GM18868 (cell line): Measurements from ENCODE around the gene ACOXL.

Source experiments
- ATAC-seq: cut with Tn5 transposase; IDR thresholded peaks from one replicate; pipeline ENCODE4 v1.9.1; 2021; ENCODE audit warnings: mild to moderate bottlenecking, moderate library complexity; ENCODE audit not compliant: unreplicated experiment

The ACOXL gene

DNA sequence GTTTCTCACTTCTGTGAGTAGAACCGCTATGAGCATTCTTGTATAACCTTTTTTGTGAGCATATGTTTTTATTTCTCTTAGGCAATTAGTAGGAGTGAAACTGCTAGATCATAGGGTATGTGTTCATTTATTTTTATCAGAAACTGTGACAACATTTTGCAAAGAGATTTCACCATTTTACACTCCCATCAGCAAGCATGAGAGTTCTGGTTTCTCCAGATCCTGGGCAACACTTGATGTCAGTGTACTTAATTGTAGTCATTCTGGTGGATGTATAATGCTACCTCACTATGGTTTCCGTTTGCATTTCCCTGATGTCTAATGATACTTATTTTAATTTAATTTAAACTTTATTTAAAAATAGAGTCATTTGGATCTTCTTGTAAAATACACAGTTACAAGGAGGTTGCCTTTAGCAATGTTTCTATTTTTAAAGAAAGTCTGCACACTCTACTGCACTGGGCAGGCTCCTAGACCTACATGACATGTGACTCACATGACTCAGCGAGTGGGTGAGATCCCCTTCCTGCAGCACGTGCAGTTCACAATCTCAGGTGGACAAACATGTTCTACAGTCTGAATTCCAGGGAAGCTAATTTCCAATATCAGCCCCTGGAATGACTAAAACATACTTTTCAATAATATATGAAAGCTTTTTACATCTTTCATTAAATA is 261.3 kb downstream of the ACOXL start:
- no peak for ATAC-seq

DNA sequence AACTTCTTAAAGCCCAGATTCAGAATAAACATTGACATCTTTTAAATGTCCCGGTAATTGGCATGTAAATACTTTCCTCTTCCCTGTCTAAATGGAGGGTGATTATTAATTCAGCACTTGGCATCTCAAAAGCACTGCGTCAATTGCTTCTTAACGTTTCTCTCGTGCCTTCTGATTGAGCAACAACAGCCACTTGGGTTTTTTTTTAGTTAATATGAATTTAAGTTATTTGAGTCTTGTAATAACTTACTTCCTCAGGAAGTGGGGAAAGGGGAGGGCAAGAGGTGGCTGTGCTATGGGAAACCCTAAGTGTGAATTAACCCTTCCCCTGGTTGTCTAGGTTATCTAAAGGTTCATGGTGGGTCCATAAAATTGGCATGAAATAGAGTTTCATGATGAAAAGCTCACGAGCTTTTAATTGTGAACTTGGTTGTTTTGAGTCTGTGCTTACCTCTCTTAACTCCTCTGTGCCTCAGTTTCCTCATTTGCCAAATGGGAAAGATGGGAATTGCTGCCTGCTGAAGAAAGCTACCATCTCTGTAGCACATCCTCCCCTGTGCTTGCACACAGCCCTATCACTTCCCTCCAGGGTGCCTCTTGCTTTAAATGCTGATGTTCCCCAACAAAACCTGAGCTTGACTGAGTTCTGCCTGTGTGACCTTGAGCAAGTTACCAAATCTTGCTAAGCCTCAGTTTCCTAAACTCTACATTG is 262.0 kb downstream of the ACOXL start:
- ATAC-seq: no peak

DNA sequence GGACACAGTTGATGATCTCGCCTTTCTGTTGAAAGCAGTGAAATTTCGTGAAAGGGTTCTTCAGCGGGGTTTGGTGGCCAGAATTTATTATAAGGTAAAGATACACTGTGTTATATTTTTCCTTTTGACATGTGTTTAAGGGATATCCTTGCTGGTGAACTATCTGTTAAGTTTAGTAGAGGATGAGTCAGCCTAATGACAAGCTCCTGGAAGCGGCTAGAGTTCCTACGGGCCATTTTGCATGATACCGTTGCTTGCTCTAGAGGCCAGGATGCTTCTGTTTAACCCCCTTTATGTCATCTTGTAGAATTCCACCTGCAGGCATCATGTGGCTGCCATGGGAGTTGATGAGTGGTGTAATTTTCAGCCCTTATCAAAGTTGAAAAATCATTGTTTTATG is 263.5 kb downstream of the ACOXL start:
- ATAC-seq: no peak

- ATAC-seq: no peak
Measured at GRCh38 chr2:110997331-110998045, 265.1 kb downstream of the ACOXL start.

GRCh38 chr2:110998311-110998710 is 265.9 kb downstream of the ACOXL start:
- ATAC-seq: no peak

- ATAC-seq: no peak
Measured at GRCh38 chr2:110999626-111000025, 267.3 kb downstream of the ACOXL start.

DNA sequence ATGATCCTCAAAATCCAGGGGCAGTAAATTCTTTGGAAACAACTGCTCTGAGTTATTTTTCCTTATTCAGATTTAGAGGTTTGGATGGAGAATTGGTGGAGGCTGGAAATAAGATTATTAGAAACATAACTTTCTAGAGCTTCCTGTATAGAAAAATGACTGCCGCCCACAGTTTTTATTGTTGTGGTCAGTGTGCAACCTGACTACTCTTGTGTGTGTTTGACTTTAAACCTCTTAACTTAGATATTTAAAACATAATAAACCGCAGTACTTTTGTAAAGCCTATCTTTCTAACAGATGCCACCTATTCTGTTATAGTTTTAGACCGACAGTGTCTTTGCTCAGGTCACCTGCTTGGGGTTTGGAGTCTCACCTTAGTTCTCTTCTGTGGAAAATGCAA is 272.9 kb downstream of the ACOXL start:
- ATAC-seq: no peak

- no peak for ATAC-seq
Measured at GRCh38 chr2:111005821-111006220, 273.4 kb downstream of the ACOXL start.

DNA sequence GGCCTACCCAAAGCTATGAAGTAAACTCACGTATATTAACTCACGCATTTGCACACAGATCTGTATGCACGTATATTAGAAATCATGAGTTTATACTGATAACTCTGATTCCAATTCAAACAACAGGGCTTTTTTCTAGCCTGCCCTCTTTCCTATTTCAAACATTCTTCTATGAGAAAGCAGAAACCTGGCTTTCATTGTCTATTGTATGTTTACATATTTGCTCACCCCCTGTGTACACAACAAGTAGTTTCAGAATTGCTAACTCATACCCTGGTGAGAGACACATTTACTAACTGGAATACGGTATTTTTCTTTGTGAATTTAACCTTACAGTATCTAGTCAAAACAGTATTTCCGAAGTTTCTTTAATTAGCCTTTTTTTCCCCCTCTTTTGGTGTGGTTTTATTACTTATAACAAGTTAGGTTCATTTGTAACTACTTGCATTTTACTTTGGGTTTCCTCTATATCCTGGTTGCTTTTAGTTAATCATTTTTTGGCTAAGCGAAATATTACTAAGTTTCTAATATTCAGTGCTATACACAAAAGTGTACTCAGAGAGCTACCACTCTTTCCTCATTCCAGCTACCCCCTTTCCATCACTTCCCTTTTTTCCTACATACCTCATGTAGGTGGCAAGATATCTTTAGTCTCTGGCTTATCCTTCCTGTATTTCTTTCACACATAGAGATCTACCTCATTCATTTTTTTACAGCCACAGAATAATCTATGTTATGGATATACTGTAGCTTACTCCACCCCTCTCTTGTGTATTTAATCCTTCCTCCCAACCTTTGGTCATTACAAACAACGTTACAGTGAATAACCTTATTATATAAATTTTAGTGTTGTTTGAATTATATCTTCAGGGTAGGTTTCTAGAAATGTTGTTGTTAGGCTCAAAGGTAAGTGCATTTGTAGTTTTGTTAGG is 275.6 kb downstream of the ACOXL start:
- ATAC-seq: no peak

DNA sequence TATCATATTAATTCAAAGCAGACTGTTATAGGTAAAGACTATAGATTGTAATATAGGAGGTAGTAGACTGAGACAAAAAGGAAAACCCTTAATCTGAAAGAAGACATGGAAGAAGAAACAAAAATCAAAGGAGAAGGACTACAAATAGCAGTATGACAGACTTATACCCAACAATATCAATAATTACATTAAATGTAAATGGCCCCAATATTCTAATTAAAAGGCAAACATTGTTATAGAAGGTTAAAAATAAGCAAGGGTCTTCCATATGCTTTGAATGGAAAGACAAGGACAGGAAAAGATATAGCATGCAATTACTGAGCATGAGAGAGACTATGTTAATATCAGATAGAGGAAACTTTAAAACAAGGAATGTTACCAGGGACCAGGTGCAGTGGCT is 278.8 kb downstream of the ACOXL start:
- no peak for ATAC-seq

GRCh38 chr2:111015283-111015995 is 283.1 kb downstream of the ACOXL start:
- ATAC-seq: no peak

- no peak for ATAC-seq
Measured at GRCh38 chr2:111017034-111017622, 284.8 kb downstream of the ACOXL start.

DNA sequence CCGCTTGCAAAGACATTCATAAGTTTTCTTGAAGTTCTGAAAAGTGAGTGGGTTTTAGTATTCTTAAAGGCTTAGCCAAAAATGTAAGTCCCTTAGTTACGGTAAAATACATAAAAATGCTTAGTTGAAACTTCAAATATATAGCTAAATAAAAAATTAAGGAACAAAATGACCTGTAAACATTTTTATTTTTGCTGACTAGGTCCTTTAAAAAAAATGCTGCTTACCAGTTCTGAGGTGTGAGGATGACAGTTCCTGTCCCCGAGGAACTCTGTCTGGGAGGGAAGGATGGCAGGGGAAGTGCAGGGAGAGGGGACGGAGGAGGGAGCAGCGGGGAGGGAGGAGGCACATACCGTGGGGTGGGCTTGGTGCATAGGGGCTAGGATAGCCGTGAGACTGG is 285.5 kb downstream of the ACOXL start:
- ATAC-seq: no peak

GRCh38 chr2:111019381-111019780 is 287.0 kb downstream of the ACOXL start:
- no peak for ATAC-seq

GRCh38 chr2:111022633-111023032 is 290.3 kb downstream of the ACOXL start:
- no peak for ATAC-seq

DNA sequence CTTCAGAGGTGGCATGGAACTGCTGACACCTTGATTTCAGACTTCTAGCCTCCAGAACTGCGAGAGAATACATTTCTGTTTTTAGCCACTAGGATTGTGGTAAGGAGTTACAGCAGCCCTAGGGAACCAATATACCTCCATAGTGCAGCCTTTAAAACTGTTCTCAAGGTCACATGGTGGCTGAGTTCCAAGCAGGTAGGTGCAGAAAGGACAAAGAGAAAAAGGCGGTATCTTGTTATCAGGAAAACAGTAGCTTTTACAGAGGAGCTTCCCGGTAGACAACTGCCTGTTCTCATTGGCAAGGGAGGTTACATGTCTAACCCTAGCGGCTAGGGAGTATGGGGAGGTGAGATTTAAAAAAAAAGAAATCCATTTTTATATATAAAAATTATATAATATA is 292.1 kb downstream of the ACOXL start:
- no peak for ATAC-seq

- ATAC-seq: no peak
Measured at GRCh38 chr2:111025288-111025687, 292.9 kb downstream of the ACOXL start.

- ATAC-seq: no peak
Measured at GRCh38 chr2:111028720-111029119, 296.3 kb downstream of the ACOXL start.

GRCh38 chr2:111029181-111029927 is 297.0 kb downstream of the ACOXL start:
- no peak for ATAC-seq
